ENCODE data around the gene MGAT4B. TPM values are rescaled to one million over a fixed set of nuclear protein-coding genes. Genes with fewer than 3 reads are reported as not detected.
A peak's percentile ranks its signal among the peaks of the same experiment; 100 is the strongest.

Gene MGAT4B
- total and polyA plus RNA-seq, 2 of the 13 experiments (the other 11 are each of a cell fraction or from before 2014, with no cell fraction given): 93.5 to 130 TPM

DNA sequence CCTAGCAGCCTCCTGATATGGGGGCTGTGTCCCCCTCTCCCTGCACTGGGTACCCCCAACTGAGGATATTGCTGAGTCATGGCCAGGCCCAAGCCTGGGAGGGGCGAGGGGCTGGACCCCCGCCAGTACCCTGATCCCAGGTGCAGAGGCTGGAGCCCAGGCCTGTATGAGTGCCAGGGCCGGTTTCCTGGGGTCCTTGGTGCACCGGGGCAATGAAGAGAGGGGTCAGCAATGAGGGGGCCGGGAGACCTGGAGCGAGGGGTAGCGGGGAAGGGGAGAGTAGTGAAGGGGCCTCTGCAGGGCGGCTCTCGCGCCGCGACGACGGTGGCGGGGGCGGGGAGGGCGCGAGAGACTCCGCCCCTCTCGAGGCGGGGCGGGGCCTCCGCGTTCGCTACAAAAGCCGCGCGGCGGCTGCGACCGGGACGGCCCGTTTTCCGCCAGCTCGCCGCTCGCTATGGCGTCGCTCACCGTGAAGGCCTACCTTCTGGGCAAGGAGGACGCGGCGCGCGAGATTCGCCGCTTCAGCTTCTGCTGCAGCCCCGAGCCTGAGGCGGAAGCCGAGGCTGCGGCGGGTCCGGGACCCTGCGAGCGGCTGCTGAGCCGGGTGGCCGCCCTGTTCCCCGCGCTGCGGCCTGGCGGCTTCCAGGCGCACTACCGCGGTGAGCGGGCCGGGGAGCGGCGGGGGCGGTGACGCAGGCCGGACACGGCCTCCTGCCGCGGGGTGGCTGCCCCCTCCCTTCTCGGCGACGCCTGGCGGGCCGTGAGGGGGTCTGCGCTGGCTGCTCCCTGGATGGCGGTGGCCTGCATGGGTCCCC, 14.0 kb upstream of the MGAT4B start, which contains the start of gene SQSTM1 (continued):
- TF ChIP-seq, protein P1, sequence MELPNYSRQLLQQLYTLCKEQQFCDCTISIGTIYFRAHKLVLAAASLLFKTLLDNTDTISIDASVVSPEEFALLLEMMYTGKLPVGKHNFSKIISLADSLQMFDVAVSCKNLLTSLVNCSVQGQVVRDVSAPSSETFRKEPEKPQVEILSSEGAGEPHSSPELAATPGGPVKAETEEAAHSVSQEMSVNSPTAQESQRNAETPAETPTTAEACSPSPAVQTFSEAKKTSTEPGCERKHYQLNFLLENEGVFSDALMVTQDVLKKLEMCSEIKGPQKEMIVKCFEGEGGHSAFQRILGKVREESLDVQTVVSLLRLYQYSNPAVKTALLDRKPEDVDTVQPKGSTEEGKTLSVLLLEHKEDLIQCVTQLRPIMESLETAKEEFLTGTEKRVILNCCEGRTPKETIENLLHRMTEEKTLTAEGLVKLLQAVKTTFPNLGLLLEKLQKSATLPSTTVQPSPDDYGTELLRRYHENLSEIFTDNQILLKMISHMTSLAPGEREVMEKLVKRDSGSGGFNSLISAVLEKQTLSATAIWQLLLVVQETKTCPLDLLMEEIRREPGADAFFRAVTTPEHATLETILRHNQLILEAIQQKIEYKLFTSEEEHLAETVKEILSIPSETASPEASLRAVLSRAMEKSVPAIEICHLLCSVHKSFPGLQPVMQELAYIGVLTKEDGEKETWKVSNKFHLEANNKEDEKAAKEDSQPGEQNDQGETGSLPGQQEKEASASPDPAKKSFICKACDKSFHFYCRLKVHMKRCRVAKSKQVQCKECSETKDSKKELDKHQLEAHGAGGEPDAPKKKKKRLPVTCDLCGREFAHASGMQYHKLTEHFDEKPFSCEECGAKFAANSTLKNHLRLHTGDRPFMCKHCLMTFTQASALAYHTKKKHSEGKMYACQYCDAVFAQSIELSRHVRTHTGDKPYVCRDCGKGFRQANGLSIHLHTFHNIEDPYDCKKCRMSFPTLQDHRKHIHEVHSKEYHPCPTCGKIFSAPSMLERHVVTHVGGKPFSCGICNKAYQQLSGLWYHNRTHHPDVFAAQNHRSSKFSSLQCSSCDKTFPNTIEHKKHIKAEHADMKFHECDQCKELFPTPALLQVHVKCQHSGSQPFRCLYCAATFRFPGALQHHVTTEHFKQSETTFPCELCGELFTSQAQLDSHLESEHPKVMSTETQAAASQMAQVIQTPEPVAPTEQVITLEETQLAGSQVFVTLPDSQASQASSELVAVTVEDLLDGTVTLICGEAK (IDR thresholded peaks at IDR 0.05): no peak
- TF ChIP-seq, protein P1 (CRISPR knock-in tag; IDR thresholded peaks at IDR 0.05): peak; percentile 42; the same call in 1 of the 2 replicates
- TF ChIP-seq PPARG (CRISPR knock-in tag; conservative IDR thresholded peaks at IDR 0.05) (peak; percentile 83), KDM3A (CRISPR knock-in tag; IDR thresholded peaks at IDR 0.05; ENCODE audit: low read depth) (peak; percentile 77; the same call in 1 of the 2 replicates), YY1 (IDR thresholded peaks at IDR 0.05; ENCODE audit: insufficient read depth, insufficient replicate concordance, low read depth, low read length) (peak; percentile 80), ZNF101 (CRISPR knock-in tag; IDR thresholded peaks at IDR 0.05; ENCODE audit: borderline replicate concordance, low read depth) (no peak), MYC (CRISPR knock-in tag; IDR thresholded peaks at IDR 0.05; ENCODE audit: borderline replicate concordance) (peak; percentile 65; the same call in 1 of the 2 replicates), FOSL2 (CRISPR knock-in tag; IDR thresholded peaks at IDR 0.05) (peak; percentile 44; the same call in 1 of the 2 replicates), SALL2 (CRISPR knock-in tag; IDR thresholded peaks at IDR 0.05) (peak; percentile 4; the same call in 1 of the 2 replicates), NFKB2 (CRISPR knock-in tag; IDR thresholded peaks at IDR 0.05; ENCODE audit: borderline replicate concordance) (peak; percentile 71; the same call in 1 of the 2 replicates), ZNF589 (CRISPR knock-in tag; conservative IDR thresholded peaks at IDR 0.05) (no peak), ZBTB8A (CRISPR knock-in tag; IDR thresholded peaks at IDR 0.05; ENCODE audit: borderline replicate concordance, low read depth) (no peak), ZNF263 (CRISPR knock-in tag; IDR thresholded peaks at IDR 0.05) (0 out of 2 replicates have a peak, but pooled peaks have one; percentile 36), MBNL3 (CRISPR knock-in tag; conservative IDR thresholded peaks at IDR 0.05) (no peak), ZNF672 (CRISPR knock-in tag; IDR thresholded peaks at IDR 0.05) (no peak), ZNF567 (CRISPR knock-in tag; IDR thresholded peaks at IDR 0.05; ENCODE audit: borderline replicate concordance) (0 out of 2 replicates have a peak, but pooled peaks have one; percentile 55), ZNF841 (CRISPR knock-in tag; IDR thresholded peaks at IDR 0.05; ENCODE audit: borderline replicate concordance) (no peak), ZFAT (CRISPR knock-in tag; conservative IDR thresholded peaks at IDR 0.05) (no peak; the same call in 1 of the 2 replicates), SP140L (CRISPR knock-in tag; IDR thresholded peaks at IDR 0.05; ENCODE audit: borderline replicate concordance) (no peak), IRF2 (CRISPR knock-in tag; IDR thresholded peaks at IDR 0.05) (peak; percentile 28; the same call in 1 of the 2 replicates), ASH2L (IDR thresholded peaks at IDR 0.05; ENCODE audit: insufficient read length, low read depth, low read length) (peak; percentile 49), HNRNPUL1 (IDR thresholded peaks at IDR 0.05; ENCODE audit: low read depth, low read length) (no peak)

Data from HepG2 (cell line).